Coronary artery (tissue), 2 donors: Measurements from ENCODE around the gene MEIS1.

Experiments used
- DNase-seq: peaks from one replicate; pipeline ENCODE4 v3.0.0-alpha.2; 2017; ENCODE audit warnings: low spot score
- H3K27ac ChIP-seq, 2 donors: fragments of 200-600 bp; sonication (generic); one replicate each; pipeline ENCODE4 v1.5.1; 2016 to 2019
- H3K4me3 ChIP-seq: fragments of 200-600 bp; sonication (generic); 2 replicates; pipeline ENCODE4 v1.5.1; 2016; ENCODE audit warnings: mild to moderate bottlenecking, moderate library complexity
- CTCF ChIP-seq: fragments of 200-600 bp; sonication (generic); IDR thresholded peaks from one replicate; pipeline ENCODE4 v1.5.1; 2019; ENCODE audit warnings: antibody characterized with exemption

The MEIS1 gene

GRCh38 chr2:66535574-66536289, 100.8 kb downstream of the MEIS1 start:
- no peak overlapping the region for H3K27ac ChIP-seq
- DNase-seq: no peak
- TF ChIP-seq CTCF: no peak

GRCh38 chr2:66536290-66536673, 101.4 kb downstream of the MEIS1 start:
- no peak for TF ChIP-seq CTCF
- no peak for DNase-seq
- no peak overlapping the region for H3K27ac ChIP-seq
- no peak overlapping the region for H3K4me3 ChIP-seq

More at GRCh38 chr2:66535574-66536289, 100.8 kb downstream of the MEIS1 start:
- no peak overlapping the region for H3K4me3 ChIP-seq

GRCh38 chr2:66536997-66537396, 102.1 kb downstream of the MEIS1 start:
- no peak for DNase-seq
- H3K4me3 ChIP-seq: no peak overlapping the region
- H3K27ac ChIP-seq: no peak overlapping the region
- no peak for TF ChIP-seq CTCF

GRCh38 chr2:66538291-66538690, 103.4 kb downstream of the MEIS1 start:
- no peak for TF ChIP-seq CTCF
- H3K27ac ChIP-seq: no peak overlapping the region
- DNase-seq: no peak

DNA sequence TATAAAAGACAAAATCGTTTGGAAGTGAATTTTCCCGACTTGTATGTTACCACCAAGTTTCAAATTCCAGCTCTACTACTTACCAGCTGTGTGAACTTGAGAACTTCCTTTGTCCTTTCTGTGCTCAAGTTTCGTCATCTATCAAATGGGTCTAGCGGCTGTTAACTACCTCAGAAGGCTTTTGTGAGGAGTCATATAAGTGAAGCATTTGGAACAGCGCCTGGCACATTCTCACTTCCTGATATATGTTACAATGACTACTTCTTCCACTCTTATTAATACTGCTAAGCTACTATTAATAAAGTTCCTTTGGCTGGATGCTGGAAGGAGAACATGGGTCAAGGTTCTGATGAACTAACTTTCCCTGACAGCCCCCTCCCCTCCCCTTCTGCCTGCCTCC, 104.5 kb downstream of the MEIS1 start:
- no peak for TF ChIP-seq CTCF
- H3K4me3 ChIP-seq: no peak overlapping the region
- no peak overlapping the region for H3K27ac ChIP-seq
- no peak for DNase-seq

More at GRCh38 chr2:66538291-66538690, 103.4 kb downstream of the MEIS1 start:
- no peak overlapping the region for H3K4me3 ChIP-seq

- TF ChIP-seq CTCF: no peak
- DNase-seq: no peak
- H3K27ac ChIP-seq: no peak overlapping the region
- H3K4me3 ChIP-seq: no peak overlapping the region
These were observed 106.7 kb downstream of the MEIS1 start for GRCh38 chr2:66541646-66542045.

DNA sequence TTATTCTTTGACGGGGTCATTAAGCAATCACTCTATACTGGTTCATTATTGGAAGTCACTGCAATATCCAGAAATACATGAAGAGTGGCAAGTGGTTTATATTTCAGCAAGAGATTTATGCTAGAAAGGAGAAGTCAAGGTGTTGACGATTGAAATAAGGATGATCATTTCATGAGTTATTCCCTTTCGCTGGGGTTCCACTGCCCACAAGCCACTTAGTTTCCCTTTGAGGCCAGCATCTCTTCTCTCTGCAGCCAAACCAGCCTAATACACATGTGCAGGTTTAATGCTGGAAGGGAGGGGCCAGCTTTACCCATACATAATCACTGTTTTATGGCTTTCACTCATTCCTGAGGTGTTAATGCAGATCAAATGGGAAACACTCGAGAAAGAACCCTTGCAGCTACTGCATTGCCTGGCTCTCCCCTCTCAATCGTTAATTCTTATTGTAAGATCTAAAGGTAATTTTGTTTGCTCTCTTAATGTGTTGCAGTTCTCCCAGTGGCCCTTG, 108.4 kb downstream of the MEIS1 start:
- DNase-seq: no peak
- no peak overlapping the region for H3K27ac ChIP-seq
- no peak overlapping the region for H3K4me3 ChIP-seq
- TF ChIP-seq CTCF: no peak
